OCI-M2 (cell line): ENCODE data around the gene OGFOD3.
"Not testable (repeated sequence)": the region's sequence is repeated elsewhere in the genome, so short reads cannot be mapped to it uniquely, and the experiment has no call there.

Experiments
- DNase-seq: peaks from one replicate; lab custom pipeline; 2025; ENCODE audit not compliant: unreplicated experiment; lab: John Stamatoyannopoulos, UW

OGFOD3 gene, protein sequence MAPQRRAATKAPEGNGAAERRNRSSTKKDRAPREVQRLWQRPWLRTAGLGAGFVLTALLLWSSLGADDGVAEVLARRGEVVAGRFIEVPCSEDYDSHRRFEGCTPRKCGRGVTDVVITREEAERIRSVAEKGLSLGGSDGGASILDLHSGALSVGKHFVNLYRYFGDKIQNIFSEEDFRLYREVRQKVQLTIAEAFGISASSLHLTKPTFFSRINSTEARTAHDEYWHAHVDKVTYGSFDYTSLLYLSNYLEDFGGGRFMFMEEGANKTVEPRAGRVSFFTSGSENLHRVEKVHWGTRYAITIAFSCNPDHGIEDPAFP

DNA sequence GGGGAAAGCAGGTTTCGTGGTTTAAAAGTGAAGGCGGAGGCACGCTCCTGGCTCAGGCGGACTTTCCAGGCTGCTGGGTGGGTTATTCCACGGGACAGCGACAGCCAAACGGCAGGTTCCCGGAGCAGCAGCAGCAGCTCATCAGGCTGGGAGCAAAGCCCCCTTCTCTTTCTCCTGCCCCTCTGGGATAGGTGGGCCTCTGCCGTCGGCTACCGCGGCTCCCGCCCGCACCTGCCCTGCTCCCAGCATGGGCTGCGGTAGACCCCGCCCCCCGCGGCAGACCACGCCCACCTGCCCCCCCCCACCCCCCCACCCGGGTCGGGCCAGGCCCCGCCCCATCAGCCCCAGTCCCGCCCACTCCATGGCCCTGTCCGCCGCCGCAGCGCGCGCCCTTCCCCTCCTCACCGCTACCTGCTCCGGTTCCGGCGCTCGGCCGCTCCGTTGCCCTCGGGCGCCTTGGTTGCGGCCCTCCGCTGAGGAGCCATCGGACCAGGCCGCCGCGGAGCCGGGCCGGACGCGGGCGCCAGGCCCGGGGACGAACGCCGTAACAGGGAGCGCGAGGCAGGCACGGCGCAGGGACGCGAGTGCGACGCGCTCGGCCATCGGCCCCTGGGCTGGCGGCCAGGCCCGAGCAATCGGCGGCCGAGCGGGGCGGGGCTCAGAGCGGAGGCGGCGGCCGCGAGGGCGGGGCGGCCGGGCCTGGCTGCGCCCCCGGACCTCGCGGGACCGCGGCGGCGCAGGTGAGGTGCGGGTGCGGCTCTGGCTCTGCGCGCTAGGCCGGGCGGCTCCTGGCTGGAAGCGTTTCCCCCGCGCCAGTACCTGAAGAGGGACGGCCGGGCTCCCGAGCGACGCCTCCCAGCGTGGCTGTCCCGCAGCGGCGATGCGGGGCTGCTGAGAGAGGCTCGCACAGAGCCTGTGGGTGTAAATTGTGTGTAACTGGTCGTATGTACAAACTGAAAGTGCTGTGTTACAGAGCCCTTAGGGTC lies at the start of gene OGFOD3, which contains the start of gene HEXD:
OGFOD3 (minus strand) TSS at position 586 of the 986 bp plus-strand sequence; CDS start at position 485, 101 bp downstream.
HEXD (plus strand) TSS at position 347 of the 986 bp plus-strand sequence. CDS start 1,453 bp downstream, outside the sequence.
- DNase-seq: no peak

GRCh38 chr17:82465023-82465603 lies 46.7 kb upstream of the OGFOD3 start:
- DNase-seq: no peak

DNA sequence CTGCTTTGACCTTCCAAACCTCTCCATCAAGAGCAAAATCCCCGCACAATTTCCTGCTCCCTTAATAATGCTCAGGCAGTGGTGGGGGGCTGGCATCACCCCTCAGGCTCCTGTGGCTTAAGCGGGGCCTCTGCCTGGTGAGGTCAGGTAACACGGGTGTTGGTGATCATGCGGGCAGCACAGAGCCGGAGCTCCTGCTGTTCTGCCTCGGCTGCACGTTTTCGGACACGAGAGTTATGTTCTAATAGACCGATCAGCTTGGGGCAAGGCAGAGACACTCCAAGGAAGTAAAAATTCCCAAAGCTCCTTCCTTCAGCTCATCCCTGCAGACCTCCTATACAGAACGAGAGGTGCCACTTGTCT lies 46.2 kb upstream of the OGFOD3 start:
- DNase-seq: no peak

- DNase-seq: no peak
Measured at GRCh38 chr17:82463925-82464566, 45.7 kb upstream of the OGFOD3 start.

- DNase-seq: no peak
Measured at GRCh38 chr17:82463391-82463790, 45.0 kb upstream of the OGFOD3 start.

DNA sequence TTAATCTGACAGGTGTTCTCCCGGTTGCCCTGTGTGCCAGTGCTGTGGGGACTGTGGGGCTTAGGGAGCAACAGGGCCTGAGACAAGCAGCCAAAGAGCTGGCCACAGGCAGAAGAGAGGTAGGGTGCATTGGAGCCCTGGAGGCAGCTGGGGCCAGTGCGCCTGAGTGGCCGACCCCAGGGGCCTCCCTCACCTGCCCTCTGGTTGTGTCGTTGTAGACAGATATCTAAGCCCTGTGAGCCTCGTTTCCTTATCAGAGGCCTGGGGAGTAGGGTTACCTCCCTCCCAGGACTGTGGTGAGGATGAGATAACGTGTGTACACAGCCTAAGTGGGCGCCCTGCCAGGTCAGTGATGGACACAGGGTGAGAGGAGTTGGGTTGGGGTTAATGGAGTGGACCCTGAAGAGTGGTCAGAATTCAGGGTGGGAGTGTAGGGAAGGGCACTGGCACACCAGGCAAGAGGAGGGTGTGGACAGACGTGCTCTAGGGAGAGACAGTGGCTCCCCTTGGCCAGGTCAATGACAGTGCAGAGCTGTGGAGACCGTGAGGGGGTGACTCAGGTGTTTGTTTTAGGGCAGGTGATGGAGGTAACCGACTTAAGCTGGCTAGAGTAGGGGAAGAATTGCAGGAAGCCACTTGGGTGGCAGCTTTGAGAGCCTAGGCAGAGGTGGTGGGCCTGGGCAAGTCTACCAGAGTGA lies 43.6 kb upstream of the OGFOD3 start:
- no peak for DNase-seq

DNA sequence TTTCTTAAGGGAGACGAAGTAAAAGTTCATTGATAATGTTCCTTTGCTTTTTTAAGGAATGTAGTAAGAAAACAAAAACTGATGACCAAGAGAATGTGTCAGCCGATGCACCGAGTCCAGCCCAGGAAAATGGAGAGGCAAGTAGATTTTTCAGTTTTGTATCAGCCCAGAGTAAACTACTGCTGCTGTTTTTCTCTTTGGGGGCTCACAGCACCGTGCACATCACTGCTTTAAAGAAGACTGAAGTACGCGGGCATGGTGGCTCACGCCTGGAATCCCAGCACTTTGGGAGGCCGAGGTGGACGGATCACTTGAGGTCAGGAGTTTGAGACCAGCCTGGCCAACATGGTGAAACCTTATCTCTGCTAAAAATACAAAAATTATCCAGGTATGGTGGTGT lies 41.5 kb upstream of the OGFOD3 start:
- not testable (repeated sequence) for DNase-seq

GRCh38 chr17:82458885-82459424 lies 40.6 kb upstream of the OGFOD3 start:
- DNase-seq: no peak

DNA sequence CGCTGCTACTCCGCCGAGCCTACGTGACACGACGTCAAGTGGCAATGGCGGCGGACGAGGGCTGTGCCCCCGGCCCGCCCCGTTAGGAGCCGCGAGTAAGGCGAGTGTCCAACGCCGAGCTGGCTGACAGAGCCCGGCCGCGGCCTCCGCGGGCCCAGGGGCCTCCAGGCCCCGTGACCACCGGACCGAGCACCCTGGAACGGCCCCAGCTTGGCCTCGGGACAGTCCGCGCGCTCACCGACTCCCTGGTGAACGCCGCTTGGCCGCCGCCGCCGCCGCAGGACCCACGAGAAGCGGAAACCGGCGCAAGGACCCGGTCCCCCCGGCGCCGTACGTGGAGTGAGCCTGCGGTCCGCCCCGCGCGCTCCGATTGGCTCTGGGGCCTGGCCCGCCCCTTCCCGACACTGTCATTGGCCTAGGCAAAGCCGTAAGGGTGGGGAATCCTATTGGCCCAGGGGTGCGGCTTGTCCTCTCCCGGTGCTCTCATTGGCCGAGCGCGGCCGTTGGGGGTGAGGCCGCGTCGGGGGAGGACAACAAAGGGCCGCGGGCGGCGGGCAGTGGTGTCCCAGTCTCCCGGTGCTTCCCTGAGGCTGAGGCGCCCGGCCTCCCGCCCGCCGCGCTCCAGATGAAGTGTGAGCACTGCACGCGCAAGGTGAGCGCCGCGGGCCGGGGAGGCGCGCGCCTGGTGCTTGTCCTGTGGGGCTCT lies 39.9 kb upstream of the OGFOD3 start, which contains the start of gene NARF:
NARF (plus strand) TSS at position 563 of the 706 bp plus-strand sequence; CDS start at position 626, 63 bp downstream.
- peak; percentile 75 for DNase-seq

GRCh38 chr17:82457929-82458178 lies 39.5 kb upstream of the OGFOD3 start:
- no peak for DNase-seq

GRCh38 chr17:82457073-82457928 lies 38.9 kb upstream of the OGFOD3 start:
- no peak for DNase-seq

- not testable (repeated sequence) for DNase-seq
Measured at GRCh38 chr17:82453706-82454105, 35.3 kb upstream of the OGFOD3 start.

- not testable (repeated sequence) for DNase-seq
Measured at GRCh38 chr17:82453151-82453550, 34.8 kb upstream of the OGFOD3 start.

DNA sequence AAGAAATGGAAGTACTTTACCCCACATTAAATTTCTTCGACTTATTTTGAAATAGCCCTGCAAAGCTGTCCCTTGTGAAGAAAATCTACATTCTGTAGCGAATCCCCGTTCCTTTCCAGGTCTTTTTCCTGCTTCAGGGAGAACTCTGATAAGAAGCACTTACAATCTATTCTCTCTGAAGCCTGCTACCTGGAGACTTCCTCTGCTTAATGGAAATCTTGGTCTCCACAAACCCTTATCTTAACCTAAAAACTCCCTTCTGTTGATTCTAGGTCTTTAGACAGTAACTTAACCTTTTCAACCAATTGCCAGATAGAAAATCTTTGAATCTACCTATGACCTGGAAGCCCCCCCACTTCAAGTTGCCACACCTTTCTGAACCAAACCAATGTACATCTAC lies 33.8 kb upstream of the OGFOD3 start:
- no peak for DNase-seq

DNA sequence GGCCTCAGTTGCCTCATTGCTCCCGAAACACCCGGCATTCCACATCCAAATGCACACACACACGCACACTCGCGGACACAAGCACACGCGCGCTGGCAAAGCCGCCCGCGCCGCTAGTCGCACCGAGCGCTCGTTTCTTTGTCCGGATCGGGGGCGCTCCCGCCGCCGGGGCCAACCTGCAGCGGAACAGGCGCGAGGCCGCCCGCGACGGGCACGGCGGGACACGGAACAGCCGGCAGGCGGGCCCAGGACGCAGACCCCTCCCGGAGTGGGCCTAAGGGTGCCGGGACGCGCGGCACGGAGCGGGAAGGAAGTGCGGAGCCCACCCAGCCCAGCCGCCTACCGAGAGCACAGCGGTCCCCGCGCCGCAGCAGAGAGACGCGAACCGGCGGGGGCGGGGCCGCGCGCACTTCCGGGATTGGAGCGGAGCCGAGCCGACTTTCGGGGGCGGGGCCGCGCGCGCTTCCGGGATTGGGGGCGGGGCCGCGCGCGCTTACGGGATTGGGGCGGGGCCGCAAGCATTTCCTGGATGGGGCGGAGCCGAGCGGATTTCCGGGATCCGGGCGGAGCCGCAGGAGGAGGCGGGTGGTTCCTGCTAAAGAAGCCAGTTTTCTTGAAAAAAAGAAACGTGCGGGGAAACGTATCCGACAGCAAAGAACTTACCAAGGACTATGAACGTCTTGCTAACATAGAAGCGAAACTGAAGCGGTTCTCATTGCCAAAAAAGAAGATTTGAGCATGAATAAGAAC lies 32.1 kb upstream of the OGFOD3 start, which contains the start of gene CYBC1:
CYBC1 (minus strand) TSS at position 396 of the 750 bp plus-strand sequence. CDS start 1,498 bp downstream, outside the sequence.
- peak; percentile 53 for DNase-seq

GRCh38 chr17:82449883-82450356 lies 31.5 kb upstream of the OGFOD3 start:
- no peak for DNase-seq

DNA sequence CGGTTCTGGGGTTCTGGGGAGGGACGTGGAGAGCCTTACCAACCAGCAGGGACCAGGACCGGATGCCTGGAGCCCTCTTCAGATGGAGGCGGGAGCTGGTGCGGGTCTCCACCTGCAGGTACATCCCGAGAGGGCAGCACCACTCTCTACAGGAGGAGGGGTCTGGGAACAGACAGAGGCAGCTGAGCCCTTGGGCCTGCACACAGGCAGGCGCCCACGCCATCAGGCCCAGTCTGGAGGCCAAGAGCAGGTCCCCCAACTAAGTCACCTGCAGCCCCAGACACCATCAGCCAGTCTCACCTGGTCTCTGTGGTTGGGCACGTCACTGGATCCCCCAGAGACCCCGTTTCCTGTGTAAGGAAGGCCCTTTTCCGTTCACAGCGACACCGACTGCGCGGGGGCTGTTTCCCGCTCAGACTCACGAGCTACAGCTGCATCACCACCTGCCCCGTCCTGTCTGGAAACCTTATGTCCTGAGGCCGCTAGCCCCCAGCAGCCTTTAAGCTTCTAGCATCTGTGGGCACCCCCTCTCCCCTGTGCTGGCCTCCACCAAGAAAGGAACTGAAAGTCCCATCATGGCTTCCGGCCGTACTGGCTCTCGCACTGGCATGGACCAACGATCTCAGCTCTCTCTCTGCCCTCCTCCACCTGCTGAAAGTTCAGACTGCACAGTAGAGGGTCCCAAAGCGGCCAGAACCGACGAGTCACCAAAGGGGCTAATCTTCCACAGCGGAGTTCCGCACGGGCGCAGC lies 30.9 kb upstream of the OGFOD3 start:
- no peak for DNase-seq
